Astrocyte (in vitro differentiated cells and primary cell): ENCODE measurements around the gene BCL7A.

Experiments
- EZH2 ChIP-seq: IDR thresholded peaks from 2 replicates; pipeline ENCODE4 v1.6.1; 2012; ENCODE audit warnings: mild to moderate bottlenecking, low read length, inconsistent platforms; ENCODE audit not compliant: insufficient read depth
- TF ChIP-seq, protein P1 (sequence below): IDR thresholded peaks from 2 replicates; pipeline ENCODE4 v1.5.1; 2011; ENCODE audit warnings: low read depth, mild to moderate bottlenecking, inconsistent platforms, low read length, moderate library complexity; ENCODE audit not compliant: insufficient read depth

DNA sequence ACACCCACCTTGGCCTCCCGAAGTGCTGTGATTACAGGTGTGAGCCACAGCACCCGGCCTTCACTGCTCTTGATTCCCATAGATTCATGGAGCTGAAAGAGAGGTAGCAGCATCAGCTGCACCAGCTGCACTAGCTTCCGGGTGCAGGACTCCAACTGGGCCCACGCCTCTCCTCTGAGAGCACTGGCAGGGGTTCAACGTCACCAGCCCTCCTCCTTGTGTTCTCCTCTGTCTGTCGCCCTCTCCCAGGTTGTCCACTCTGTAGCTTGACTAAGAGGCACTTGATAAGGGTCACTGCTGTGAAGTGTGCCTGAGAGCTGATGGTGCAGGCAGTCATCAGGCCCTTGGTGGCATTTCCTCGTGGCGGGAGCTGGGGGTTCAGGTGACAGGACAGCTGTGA is 85.2 kb downstream of the BCL7A start:
- TF ChIP-seq, protein P1, sequence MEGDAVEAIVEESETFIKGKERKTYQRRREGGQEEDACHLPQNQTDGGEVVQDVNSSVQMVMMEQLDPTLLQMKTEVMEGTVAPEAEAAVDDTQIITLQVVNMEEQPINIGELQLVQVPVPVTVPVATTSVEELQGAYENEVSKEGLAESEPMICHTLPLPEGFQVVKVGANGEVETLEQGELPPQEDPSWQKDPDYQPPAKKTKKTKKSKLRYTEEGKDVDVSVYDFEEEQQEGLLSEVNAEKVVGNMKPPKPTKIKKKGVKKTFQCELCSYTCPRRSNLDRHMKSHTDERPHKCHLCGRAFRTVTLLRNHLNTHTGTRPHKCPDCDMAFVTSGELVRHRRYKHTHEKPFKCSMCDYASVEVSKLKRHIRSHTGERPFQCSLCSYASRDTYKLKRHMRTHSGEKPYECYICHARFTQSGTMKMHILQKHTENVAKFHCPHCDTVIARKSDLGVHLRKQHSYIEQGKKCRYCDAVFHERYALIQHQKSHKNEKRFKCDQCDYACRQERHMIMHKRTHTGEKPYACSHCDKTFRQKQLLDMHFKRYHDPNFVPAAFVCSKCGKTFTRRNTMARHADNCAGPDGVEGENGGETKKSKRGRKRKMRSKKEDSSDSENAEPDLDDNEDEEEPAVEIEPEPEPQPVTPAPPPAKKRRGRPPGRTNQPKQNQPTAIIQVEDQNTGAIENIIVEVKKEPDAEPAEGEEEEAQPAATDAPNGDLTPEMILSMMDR, result no peak
- TF ChIP-seq EZH2, result no peak
